Activated effector memory CD4-positive, alpha-beta T cell treated with Interleukin-2 at 50 U/mL for 16 hours (primary cell): Measurements from ENCODE around the gene FREM2.

Experiments used
- DNase-seq: peaks from one replicate; pipeline ENCODE4 v3.0.0-alpha.2; 2020

The FREM2 gene

DNA sequence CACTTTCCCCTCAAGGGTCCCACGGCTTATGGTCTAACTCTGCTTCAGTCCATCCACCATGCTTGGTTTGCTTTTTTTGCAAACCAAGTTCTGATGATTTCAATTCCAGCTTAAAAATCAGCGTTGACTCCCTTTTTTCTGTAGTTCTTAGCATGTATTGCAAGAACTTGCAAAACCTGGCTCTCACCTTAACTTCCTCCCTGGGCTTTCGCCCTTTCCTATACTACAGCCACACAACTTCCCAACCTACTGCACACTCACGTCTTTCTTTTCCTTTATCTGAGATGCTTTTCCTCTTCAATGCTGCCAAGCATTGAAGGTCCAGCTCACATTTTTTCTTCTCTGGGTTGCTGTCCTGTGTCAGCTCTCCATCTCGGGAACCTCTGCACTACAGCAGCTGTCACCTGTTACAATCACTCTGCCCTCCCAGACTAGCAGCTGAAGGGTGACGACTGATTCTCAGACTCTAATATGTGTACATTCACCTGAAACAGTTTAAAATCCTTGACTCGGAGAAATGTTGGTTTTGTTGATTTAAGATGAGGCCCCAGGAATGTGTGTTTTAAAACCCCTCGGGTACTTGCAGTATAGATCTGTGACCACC is 143.7 kb downstream of the FREM2 start:
- no peak for DNase-seq

DNA sequence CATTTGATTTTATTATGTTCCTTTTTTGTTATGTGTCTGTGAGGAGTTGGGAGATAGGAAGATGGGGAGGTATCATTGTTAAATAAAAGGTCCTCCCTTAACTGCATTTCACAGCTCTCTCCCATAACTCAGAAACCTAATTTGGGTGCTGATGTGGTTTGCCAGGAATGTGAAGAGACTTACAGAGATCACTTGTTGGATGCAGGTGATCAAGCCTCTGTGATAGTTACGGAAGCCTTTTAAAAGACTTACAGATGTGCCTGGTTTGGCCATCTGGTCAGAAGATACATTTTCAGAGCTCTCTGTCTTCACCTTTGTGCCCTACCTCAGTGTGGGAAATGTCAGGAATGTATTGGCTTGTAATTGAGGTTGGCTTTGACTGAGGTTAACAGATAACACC is 157.7 kb downstream of the FREM2 start:
- no peak for DNase-seq

DNA sequence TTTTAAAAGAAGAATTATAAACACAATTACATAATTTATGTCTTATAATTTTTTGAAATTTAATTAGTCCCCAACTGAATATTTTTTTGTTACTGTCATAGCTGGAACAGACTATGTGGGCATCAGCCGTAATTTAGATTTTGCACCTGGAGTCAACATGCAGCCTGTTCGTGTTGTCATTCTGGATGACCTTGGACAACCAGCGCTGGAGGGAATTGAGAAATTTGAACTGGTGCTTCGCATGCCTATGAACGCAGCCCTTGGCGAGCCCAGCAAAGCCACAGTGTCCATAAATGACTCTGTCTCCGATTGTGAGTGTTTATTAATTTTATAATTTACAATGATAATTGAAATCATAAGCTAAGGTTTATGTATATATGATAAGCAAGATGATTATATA is 161.5 kb downstream of the FREM2 start:
- no peak for DNase-seq

DNA sequence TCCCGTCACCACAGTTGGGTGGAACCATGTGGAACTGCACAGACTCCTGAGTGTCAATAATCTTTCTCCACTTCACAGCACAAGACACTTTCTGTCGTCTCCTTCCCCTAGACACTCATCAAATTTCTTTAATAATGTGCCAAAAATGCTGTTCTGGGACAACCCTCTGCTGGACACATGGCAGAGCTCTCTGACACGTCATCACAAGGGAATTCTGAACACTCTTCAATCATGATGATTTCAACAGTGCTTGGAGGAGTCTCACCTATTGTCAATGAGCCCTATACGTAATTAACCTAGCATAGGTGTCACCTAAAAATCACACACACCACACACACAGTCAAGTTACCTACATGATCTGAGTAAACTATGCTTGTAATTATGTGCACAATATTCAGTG is 162.4 kb downstream of the FREM2 start:
- DNase-seq, result no peak

DNA sequence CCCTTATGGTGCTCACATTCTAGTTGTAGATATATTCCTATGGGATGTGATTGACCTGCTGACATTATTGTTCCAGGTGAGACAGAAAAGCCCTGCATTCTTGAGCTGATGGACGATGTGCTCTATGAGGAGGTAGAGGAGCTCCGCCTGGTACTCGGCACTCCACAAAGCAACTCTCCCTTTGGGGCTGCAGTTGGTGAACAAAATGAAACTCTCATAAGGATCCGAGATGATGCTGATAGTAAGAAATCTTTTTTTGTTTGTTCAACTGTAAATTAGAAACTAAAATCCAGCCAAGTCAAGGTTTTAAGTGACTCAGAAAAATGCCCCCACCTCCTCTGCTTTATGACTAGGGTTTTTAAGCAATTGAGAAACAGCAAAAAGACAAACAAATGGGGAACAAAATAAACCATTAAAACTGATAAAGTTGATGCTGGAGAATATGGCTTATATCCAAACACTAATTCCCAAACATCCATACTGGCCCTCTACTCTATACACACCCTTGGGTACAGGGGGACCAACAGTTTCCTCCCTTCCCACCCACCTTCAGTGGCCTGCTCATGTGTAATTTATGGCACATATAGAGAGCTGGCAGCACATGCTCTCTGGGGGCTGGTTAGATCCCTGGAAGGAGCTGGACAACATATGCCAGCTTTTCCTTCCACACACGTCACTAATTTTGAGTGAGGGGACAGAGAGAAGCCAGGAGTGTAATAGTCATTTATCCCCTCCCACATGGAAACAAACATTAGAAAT is 164.2 kb downstream of the FREM2 start:
- DNase-seq, result no peak

GRCh38 chr13:38854226-38854625 is 167.3 kb downstream of the FREM2 start:
- no peak for DNase-seq

- no peak for DNase-seq
Observed at GRCh38 chr13:38856065-38856464, 169.2 kb downstream of the FREM2 start.

GRCh38 chr13:38862443-38862842 is 175.6 kb downstream of the FREM2 start:
- no peak for DNase-seq

DNA sequence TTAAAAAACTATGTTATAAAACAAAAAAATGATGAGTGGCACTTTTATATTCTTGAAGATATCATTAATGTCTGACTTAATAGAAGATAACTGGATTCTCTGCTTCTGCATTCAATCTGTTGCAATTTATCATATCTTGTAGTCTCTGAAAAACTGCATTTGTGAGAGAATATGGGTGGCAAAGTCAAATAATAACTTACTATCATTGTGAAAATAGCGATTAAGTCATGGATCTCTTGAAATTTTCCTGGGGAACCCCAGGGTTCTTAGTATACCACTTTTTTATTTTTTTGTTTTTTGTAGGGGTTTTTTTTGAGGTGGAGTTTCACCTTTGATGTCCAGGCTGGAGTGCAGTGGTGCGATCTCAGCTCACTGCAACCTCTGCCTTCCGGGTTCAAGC is 176.7 kb downstream of the FREM2 start:
- no peak for DNase-seq

DNA sequence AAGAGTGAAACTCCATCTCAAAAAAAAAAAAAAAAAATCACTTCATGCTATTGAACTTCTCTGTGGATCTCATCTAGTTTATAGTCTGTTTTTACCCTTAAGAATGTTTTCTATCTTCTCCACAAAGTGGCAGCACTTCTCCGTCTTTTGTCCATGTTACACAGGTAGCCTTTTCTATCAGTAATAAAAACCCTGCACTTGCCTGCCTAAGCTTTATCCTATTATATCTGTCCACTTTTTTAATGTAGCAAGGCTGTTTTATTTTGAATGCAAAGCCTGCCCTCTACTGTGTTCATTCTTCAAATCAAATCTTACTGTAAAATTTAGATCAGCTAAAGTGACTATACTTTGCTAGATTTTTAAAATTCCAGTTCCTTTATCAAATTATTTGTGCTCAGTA is 179.8 kb downstream of the FREM2 start:
- DNase-seq, result no peak

- DNase-seq, result no peak
Observed at GRCh38 chr13:38868399-38868798, 181.5 kb downstream of the FREM2 start.

DNA sequence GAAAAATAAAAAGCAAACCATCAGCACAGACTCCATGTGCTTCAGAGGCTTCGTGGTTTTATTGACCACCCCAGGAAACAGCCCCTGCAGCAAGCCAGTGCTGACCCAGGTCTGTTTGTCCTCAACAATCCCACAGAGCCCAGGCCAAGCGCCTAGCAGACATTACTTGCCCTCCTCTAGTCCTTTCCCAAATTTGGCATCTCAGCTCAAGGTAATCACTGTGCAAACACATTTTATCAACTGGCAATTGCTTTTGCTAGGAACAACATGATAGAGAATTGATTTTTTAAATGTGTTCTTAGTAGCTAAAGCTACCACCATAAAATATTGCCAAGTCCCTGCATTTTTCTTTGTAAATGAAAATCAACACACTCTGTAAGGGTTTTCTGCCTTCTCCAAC is 182.0 kb downstream of the FREM2 start:
- no peak for DNase-seq

- no peak for DNase-seq
Observed at GRCh38 chr13:38871275-38871674, 184.4 kb downstream of the FREM2 start.

DNA sequence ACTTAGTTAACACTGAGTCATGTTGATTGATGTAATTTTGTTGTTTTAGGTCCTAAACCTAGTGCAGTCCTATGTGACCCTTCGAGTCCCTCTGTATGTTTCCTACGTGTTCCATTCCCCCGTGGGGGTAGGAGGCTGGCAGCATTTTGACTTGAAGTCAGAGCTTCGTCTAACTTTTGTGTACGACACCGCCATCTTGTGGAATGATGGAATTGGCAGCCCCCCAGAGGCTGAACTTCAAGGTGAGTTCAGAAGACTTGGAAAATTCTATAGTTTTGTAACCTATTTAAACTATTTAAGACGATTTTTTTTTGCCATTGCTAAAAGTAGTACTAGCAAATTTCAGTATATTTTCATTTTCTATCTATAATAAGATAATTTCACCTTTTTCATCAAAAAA is 185.8 kb downstream of the FREM2 start:
- no peak for DNase-seq

GRCh38 chr13:38875186-38875875 is 188.5 kb downstream of the FREM2 start:
- no peak for DNase-seq

- DNase-seq, result no peak
Observed at GRCh38 chr13:38879278-38879677, 192.4 kb downstream of the FREM2 start.

DNA sequence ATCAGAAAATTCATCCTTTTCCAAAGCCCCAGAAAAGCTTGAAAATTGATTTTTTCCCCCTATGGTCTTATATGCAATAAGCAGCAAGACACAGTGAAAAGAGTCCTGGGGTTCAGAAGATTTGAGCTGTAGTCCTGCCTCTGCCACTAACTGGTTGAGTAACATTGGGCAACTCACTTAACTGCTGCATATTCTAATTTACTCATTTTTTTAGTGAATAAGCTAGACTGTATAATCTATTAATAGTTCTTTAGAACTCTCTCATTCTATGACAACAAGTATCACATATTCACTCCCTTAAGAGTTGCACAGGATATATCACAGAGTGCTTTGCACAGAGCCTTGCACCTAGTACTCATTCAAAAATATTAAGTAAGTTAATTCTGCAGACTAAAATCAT is 192.9 kb downstream of the FREM2 start:
- DNase-seq, result no peak

GRCh38 chr13:38880397-38880796 is 193.5 kb downstream of the FREM2 start:
- no peak for DNase-seq

GRCh38 chr13:38883783-38884182 is 196.9 kb downstream of the FREM2 start:
- DNase-seq, result no peak

DNA sequence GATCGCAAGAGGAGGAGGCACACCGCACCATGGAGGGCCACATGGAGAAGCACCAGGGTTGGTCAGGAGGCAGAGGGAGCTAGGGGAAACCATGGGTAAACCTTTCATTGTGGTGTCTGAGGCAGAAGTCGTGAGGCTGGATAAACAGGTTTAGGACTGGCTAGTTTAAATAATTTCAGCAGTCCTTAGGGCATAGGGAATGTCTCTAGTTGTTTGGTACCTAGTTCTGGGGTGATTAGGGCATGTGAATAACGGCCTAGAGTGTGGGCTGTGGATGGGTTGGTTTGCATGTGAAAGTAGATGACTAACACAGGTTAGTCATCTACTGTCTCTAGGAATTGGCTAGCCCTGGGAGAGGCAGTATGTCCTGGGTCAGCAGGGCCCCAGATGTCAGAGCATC is 201.4 kb downstream of the FREM2 start:
- no peak for DNase-seq

GRCh38 chr13:38895075-38895474 is 208.2 kb downstream of the FREM2 start:
- no peak for DNase-seq

GRCh38 chr13:38897521-38897920 is 210.6 kb downstream of the FREM2 start:
- no peak for DNase-seq

DNA sequence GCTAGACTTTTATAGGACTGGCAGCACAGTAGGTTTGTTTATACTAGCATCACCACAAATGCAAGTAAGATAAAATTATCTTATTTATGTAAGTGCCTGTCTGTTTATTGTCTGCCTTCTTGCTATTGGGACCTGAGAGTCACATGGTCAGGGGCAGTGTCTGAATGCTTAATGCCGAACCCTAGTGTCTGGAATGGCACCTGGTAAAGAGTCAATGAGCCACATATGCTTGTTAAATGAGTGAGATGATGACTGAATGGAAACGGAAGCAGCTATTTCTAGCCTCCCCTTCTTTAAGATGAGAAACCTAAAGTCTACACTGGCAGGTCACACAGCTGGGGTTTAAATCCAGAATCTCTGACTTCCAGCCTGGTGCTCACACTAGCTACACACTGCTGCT is 211.6 kb downstream of the FREM2 start:
- no peak for DNase-seq

- DNase-seq, result no peak
Observed at GRCh38 chr13:38899571-38899970, 212.7 kb downstream of the FREM2 start.
